GM20000 (cell line): ENCODE measurements around the gene ACYP2.
"Not testable (repeated sequence)": the region's sequence is repeated elsewhere in the genome, so short reads cannot be mapped to it uniquely, and the experiment has no call there.

Experiments used
- DNase-seq: peaks from one replicate; pipeline ENCODE4 v3.0.0; 2012; ENCODE audit warnings: low spot score
- CTCF ChIP-seq: IDR thresholded peaks from 2 replicates; pipeline ENCODE4 v1.5.1; 2012; ENCODE audit warnings: mild to moderate bottlenecking, control low read depth; ENCODE audit errors: extremely low read depth, missing control alignments

The ACYP2 gene

GRCh38 chr2:54275541-54275940 is 160.1 kb downstream of the ACYP2 start:
- no peak for TF ChIP-seq CTCF
- no peak for DNase-seq

- no peak for TF ChIP-seq CTCF
- DNase-seq = no peak
Observed at GRCh38 chr2:54279385-54279784, 164.0 kb downstream of the ACYP2 start.

GRCh38 chr2:54284826-54285225 is 169.4 kb downstream of the ACYP2 start:
- no peak for DNase-seq
- no peak for TF ChIP-seq CTCF

- DNase-seq = no peak
- no peak for TF ChIP-seq CTCF
Observed at GRCh38 chr2:54285451-54285850, 170.0 kb downstream of the ACYP2 start.

- no peak for TF ChIP-seq CTCF
- no peak for DNase-seq
Observed at GRCh38 chr2:54287532-54287931, 172.1 kb downstream of the ACYP2 start.

GRCh38 chr2:54289917-54290316 is 174.5 kb downstream of the ACYP2 start:
- TF ChIP-seq CTCF = no peak
- no peak for DNase-seq

- DNase-seq = no peak
- TF ChIP-seq CTCF = no peak
Observed at GRCh38 chr2:54290356-54291025, 175.1 kb downstream of the ACYP2 start.

GRCh38 chr2:54294665-54295064 is 179.2 kb downstream of the ACYP2 start:
- not testable (repeated sequence) for DNase-seq
